K562 (cell line): ENCODE data around the gene TIGD4. TPM values are rescaled to one million over a fixed set of nuclear protein-coding genes. Genes with fewer than 3 reads are reported as not detected.

Experiments
- ATAC-seq: fragments of 200-7000 bp; cut with Tn5 transposase; 3 replicates; pipeline ENCODE4 v1.9.1; 2020; ENCODE audit warnings: moderate library complexity
- BruUV-seq: library from RNA; stranded (reverse); fragments of 400-500 nt; replicated peaks from 2 replicates; lab custom pipeline; 2021; lab: Mats Ljungman, UMichigan
- CTCF ChIA-PET: fragments of 300-600 bp; formaldehyde crosslinking; extraction: SDS; loops from one replicate; lab custom pipeline; 2021; ENCODE audit warnings: low intra/inter-chr PET ratio; lab: Yijun Ruan, JAX
- POLR2A ChIA-PET: fragments of 300-600, 350-650 bp; sonication (Branson Sonifier 250); formaldehyde crosslinking; extraction: SDS; loops from one replicate; lab custom pipeline; 2021; ENCODE audit warnings: antibody characterized with exemption, inconsistent platforms; lab: Yijun Ruan, JAX
- DNase-seq, 4 experiments: peaks; one replicate each; pipeline versions ENCODE4 v3.0.0 to v3.0.0-alpha.2; 2011 to 2018; ENCODE audit warnings: low spot score in 3 of 4, mixed read lengths in 3 of 4; ENCODE audit errors: extremely low read depth in 1 of 4
- FAIRE-seq: peaks from 2 replicates; lab custom pipeline; 2011; peaks lifted over from hg19 to GRCh38; lab: Jason Lieb, UNC
- H2AFZ ChIP-seq: 2 replicates; pipeline ENCODE4 v1.6.0; 2011; ENCODE audit warnings: low read depth, low read length, control low read depth, inconsistent platforms
- H3K27ac ChIP-seq: fragments of 200-600 bp; 3 replicates; pipeline ENCODE4 v1.8.0; 2011; ENCODE audit warnings: low read depth, mild to moderate bottlenecking, control low read depth, inconsistent platforms, low read length, moderate library complexity, mixed read lengths; ENCODE audit errors: extremely low read depth
- H3K27me3 ChIP-seq, 2 experiments: fragments of 300-600 bp in 1 of 2; 2 replicates in 1 of 2; 3 replicates in 1 of 2; pipeline versions ENCODE4 v1.6.0 to v1.8.0; 2011; ENCODE audit warnings: inconsistent platforms in 2 of 2, low read length in 2 of 2, mild to moderate bottlenecking in 1 of 2, mixed read lengths in 1 of 2, moderate library complexity in 1 of 2; ENCODE audit not compliant: control insufficient read depth in 2 of 2, insufficient read depth in 2 of 2
- H3K36me3 ChIP-seq: fragments of 300-600 bp; 3 replicates; pipeline ENCODE4 v1.8.0; 2011; ENCODE audit warnings: mild to moderate bottlenecking, low read length, inconsistent platforms; ENCODE audit not compliant: control insufficient read depth, insufficient read depth
- H3K4me1 ChIP-seq, 2 experiments: fragments of 200-600 bp in 1 of 2; replicated peaks in 1 of 2; 2 replicates in 1 of 2; 3 replicates in 1 of 2; pipeline versions ENCODE4 v1.5.1 to v1.8.0; 2011; ENCODE audit warnings: inconsistent platforms in 2 of 2, low read length in 2 of 2, mild to moderate bottlenecking in 1 of 2, mixed read lengths in 1 of 2, moderate library complexity in 1 of 2; ENCODE audit not compliant: control insufficient read depth in 2 of 2, insufficient read depth in 2 of 2
- H3K4me2 ChIP-seq: 2 replicates; pipeline ENCODE4 v1.6.1; 2011; ENCODE audit warnings: low read length, control low read depth, inconsistent platforms, mixed read lengths; ENCODE audit not compliant: insufficient read depth
- H3K4me3 ChIP-seq: fragments of 200-600 bp; sonication (generic), shearing (Covaris generic); 2 replicates; pipeline ENCODE4 v1.5.1; 2016; ENCODE audit warnings: control low read depth, inconsistent platforms
- H3K79me2 ChIP-seq: fragments of 200-600 bp; 3 replicates; pipeline ENCODE4 v1.8.0; 2011; ENCODE audit warnings: low read length, inconsistent platforms; ENCODE audit not compliant: control insufficient read depth, insufficient read depth
- H3K9ac ChIP-seq, 2 experiments: 2 replicates each; pipeline versions ENCODE4 v1.6.0 to v1.6.1; 2011; ENCODE audit warnings: low read depth in 2 of 2, low read length in 2 of 2, control low read depth in 1 of 2, inconsistent platforms in 1 of 2, mild to moderate bottlenecking in 1 of 2, mixed read lengths in 1 of 2; ENCODE audit not compliant: insufficient read depth in 1 of 2
- H3K9me1 ChIP-seq: one replicate; pipeline ENCODE4 v1.6.0; 2011; ENCODE audit warnings: inconsistent platforms, mild to moderate bottlenecking, low read length, moderate library complexity; ENCODE audit not compliant: control insufficient read depth, insufficient read depth
- H3K9me3 ChIP-seq: replicated peaks from 2 replicates; pipeline ENCODE4 v1.5.1; 2011; ENCODE audit warnings: low read depth, low read length, inconsistent platforms; ENCODE audit not compliant: control insufficient read depth, insufficient read depth
- H4K20me1 ChIP-seq: replicated peaks from 2 replicates; pipeline ENCODE4 v1.6.1; 2011; ENCODE audit warnings: low read length, inconsistent platforms, mixed read lengths; ENCODE audit not compliant: control insufficient read depth, insufficient read depth
- ARHGAP35 ChIP-seq: fragments of 450-650 bp; IDR thresholded peaks from 2 replicates; pipeline ENCODE4 v1.6.1; 2018; ENCODE audit not compliant: partially characterized antibody
- EGR1 ChIP-seq: fragments of 450-650 bp; conservative IDR thresholded peaks from 2 replicates; pipeline ENCODE4 v1.6.1; 2017; ENCODE audit warnings: mild to moderate bottlenecking
- FOXK2 ChIP-seq, 2 experiments: fragments of 450-650 bp; IDR thresholded peaks in 1 of 2; conservative IDR thresholded peaks in 1 of 2; 2 replicates each; pipeline ENCODE4 v1.6.1; 2016; ENCODE audit warnings: low read depth in 2 of 2, mild to moderate bottlenecking in 1 of 2
- NR3C1 ChIP-seq: sonication (generic); formaldehyde crosslinking; IDR thresholded peaks from 2 replicates; pipeline ENCODE4 v1.8.1; 2022; ENCODE audit warnings: missing genetic modification reagents
- PKNOX1 ChIP-seq: fragments of 450-650 bp; IDR thresholded peaks from 2 replicates; pipeline ENCODE4 v1.6.1; 2016
- POLR2H ChIP-seq: IDR thresholded peaks from 2 replicates; pipeline ENCODE4 v1.6.1; 2016; ENCODE audit warnings: missing genetic modification characterization, low read depth, mild to moderate bottlenecking, control low read depth, missing compliant biosample characterization, moderate library complexity
- RBBP5 ChIP-seq: fragments of 200-600 bp; sonication (generic); IDR thresholded peaks from 2 replicates; pipeline ENCODE4 v1.6.1; 2012; ENCODE audit warnings: borderline replicate concordance, mild to moderate bottlenecking, low read length, control low read depth, inconsistent platforms; ENCODE audit not compliant: insufficient read depth, poor library complexity, severe bottlenecking
- STAG1 ChIP-seq: sonication (generic); formaldehyde crosslinking; IDR thresholded peaks from 2 replicates; pipeline ENCODE4 v1.5.0; 2020; ENCODE audit warnings: missing genetic modification reagents, borderline replicate concordance
- U2AF2 ChIP-seq: fragments of 200-400 bp; formaldehyde crosslinking; optimal IDR thresholded peaks from 2 replicates; pipeline ENCODE3; 2017; ENCODE audit warnings: low read depth, mild to moderate bottlenecking, low read length
- ZBTB49 ChIP-seq: sonication (generic); formaldehyde crosslinking; IDR thresholded peaks from 2 replicates; pipeline ENCODE4 v1.8.0; 2022; ENCODE audit warnings: missing genetic modification reagents, mild to moderate bottlenecking, borderline replicate concordance
- ZNF184 ChIP-seq: sonication (generic); formaldehyde crosslinking; IDR thresholded peaks from 2 replicates; pipeline ENCODE4 v1.5.0; 2020; ENCODE audit warnings: missing genetic modification reagents
- ZNF384 ChIP-seq: IDR thresholded peaks from 2 replicates; pipeline ENCODE4 v1.6.1; 2012; ENCODE audit warnings: low read depth, low read length, improper control_type of control experiment
- ZNF445 ChIP-seq: fragments of 250-450 bp; sonication (Bioruptor Pico); IDR thresholded peaks from 2 replicates; pipeline ENCODE4 v1.4.0; 2020; ENCODE audit warnings: low read depth, mild to moderate bottlenecking, moderate library complexity
- ZNF518B ChIP-seq: fragments of 250-450 bp; sonication (Bioruptor Pico); IDR thresholded peaks from 2 replicates; pipeline ENCODE4 v1.5.0; 2021; ENCODE audit warnings: mild to moderate bottlenecking, moderate library complexity
- ZNF551 ChIP-seq: fragments of 250-450 bp; sonication (Bioruptor Pico); IDR thresholded peaks from 2 replicates; pipeline ENCODE4 v1.5.0; 2021; ENCODE audit warnings: mild to moderate bottlenecking, moderate library complexity
- WGBS: fragments of 100-300 bp; shearing (Covaris generic); methylation state at CpG from one replicate; pipeline ENCODE4 v1.1.6; 2016; ENCODE audit warnings: low coverage, mixed read lengths; ENCODE audit not compliant: insufficient coverage; ENCODE audit errors: missing lambda C conversion rate; 5-methylcytosine and 5-hydroxymethylcytosine counted together
- in situ Hi-C: fragments of 300-500 bp; cut with MboI; formaldehyde crosslinking; loops from 4 replicates; pipeline ENCODE4 v1.15.0; 2018; ENCODE audit warnings: inconsistent platforms, mixed read lengths
- intact Hi-C: fragments of 100-400 bp; cut with micrococcal nuclease; formaldehyde crosslinking; loops from 2 replicates; pipeline ENCODE4 v1.14.2; 2022
- polyA plus RNA-seq, 8 experiments: library from polyadenylated mRNA; depleted of rRNA in 4 of 8; stranded (reverse) in 5 of 8; unstranded in 3 of 8; fragments of >200 nt; fragmentation: Nextera tagmentation in 2 of 8; fragmentation: Illumina TruSeq in 1 of 8; extraction: Ambion mirVana in 2 of 8; extraction: Trizol in 1 of 8; gene quantifications; 2 replicates each; pipeline versions ENCODE4 v1.2.1 to v1.2.3, GENCODE V29; 2011 to 2014; ENCODE audit warnings: inconsistent platforms in 1 of 8, missing spikeins in 1 of 8
- total RNA-seq, 7 experiments: library from RNA; depleted of rRNA in 6 of 7; stranded (reverse); fragments of >200 nt in 6 of 7; fragmentation: Illumina TruSeq in 2 of 7; extraction: Trizol in 2 of 7; gene quantifications; 2 replicates each; pipeline versions ENCODE4 v1.2.1 to v1.2.3, GENCODE V29; 2011 to 2021; ENCODE audit warnings: low replicate concordance in 1 of 7

Gene TIGD4
- total and polyA plus RNA-seq, 9 of the 15 experiments (the other 6 are each of a cell fraction or from before 2014, with no cell fraction given) = 0.07 to 0.28 (median 0.18) TPM

- Histone ChIP-seq H4K20me1 (no peaks in the 10 kb centered on the region), H3K9ac (no peak overlapping the region), H3K79me2 (peaks cover 19% of the 10 kb centered on the region), H3K9me3 (no peaks in the 10 kb centered on the region), H3K4me2 (no peak overlapping the region), H3K36me3 (no peaks in the 10 kb centered on the region), H3K27me3 (no peaks in the 10 kb centered on the region), H3K4me3 (no peak overlapping the region), H3K4me1 (no peaks in the 10 kb centered on the region; a peak in 1 of 5 replicates), H3K27ac (no peak overlapping the region), H3K9me1 (no peaks in the 10 kb centered on the region), H2AFZ (no peak overlapping the region)
- no peak for TF ChIP-seq ZNF551 (CRISPR knock-in tag)
- TF ChIP-seq ARHGAP35 = no peak
- TF ChIP-seq U2AF2 = no peak
- TF ChIP-seq ZNF518B (CRISPR knock-in tag) = no peak
- TF ChIP-seq PKNOX1 = no peak
- no peak for TF ChIP-seq EGR1
- TF ChIP-seq ZNF384 = no peak
- TF ChIP-seq ZNF445 (CRISPR knock-in tag) = no peak
- no peak for TF ChIP-seq ZNF184 (CRISPR knock-in tag)
- TF ChIP-seq ZBTB49 (CRISPR knock-in tag) = no peak
- no peak for TF ChIP-seq STAG1 (CRISPR knock-in tag)
- TF ChIP-seq FOXK2 (conservative IDR thresholded peaks at IDR 0.05 in 1 of 2, IDR thresholded peaks at IDR 0.05 in 1 of 2; ENCODE audit: low read depth in 2 of 2) = no peak
- no peak for TF ChIP-seq NR3C1 (CRISPR knock-in tag)
- TF ChIP-seq POLR2H (tag) = no peak
- TF ChIP-seq RBBP5 = no peak
- no peak for ATAC-seq
- in situ Hi-C loops (no loop called here), intact Hi-C loops (no loop called here)
- 95% methylated on average over 1 of the region's 1 CpG for WGBS
- no TSS peak for BruUV-seq
- ChIA-PET POLR2A (interaction anchor here (0.6 to 0.8 kb wide), 2 partner anchors 93 to 423 kb away, joined by 3 read pairs; no protein-coding TSS in a partner anchor), CTCF (no interaction called here)
- DNase-seq = no peak
- no peak for FAIRE-seq
These were observed 24.0 kb upstream of the TIGD4 start for GRCh38 chr4:152803541-152803940.
